NT2/D1 (cell line): Measurements from ENCODE around the gene SLC7A14.

ENCODE experiments used
- SUZ12 ChIP-seq: IDR thresholded peaks from 2 replicates; pipeline ENCODE4 v1.6.1; 2011; ENCODE audit not compliant: insufficient read length, insufficient read depth; ENCODE audit errors: extremely low read depth
- YY1 ChIP-seq: IDR thresholded peaks from 2 replicates; pipeline ENCODE4 v1.6.1; 2011; ENCODE audit not compliant: insufficient read length, insufficient read depth
- ZNF274 ChIP-seq: IDR thresholded peaks from 2 replicates; pipeline ENCODE4 v1.6.1; 2011; ENCODE audit warnings: mild to moderate bottlenecking, low read depth, low read length

- TF ChIP-seq ZNF274: no peak
- no peak for TF ChIP-seq YY1
- TF ChIP-seq SUZ12: no peak
Observed at GRCh38 chr3:170563712-170564423, 22.0 kb downstream of the SLC7A14 start.
